Measurements from ENCODE around the gene STARD8.

STARD8 gene

DNA sequence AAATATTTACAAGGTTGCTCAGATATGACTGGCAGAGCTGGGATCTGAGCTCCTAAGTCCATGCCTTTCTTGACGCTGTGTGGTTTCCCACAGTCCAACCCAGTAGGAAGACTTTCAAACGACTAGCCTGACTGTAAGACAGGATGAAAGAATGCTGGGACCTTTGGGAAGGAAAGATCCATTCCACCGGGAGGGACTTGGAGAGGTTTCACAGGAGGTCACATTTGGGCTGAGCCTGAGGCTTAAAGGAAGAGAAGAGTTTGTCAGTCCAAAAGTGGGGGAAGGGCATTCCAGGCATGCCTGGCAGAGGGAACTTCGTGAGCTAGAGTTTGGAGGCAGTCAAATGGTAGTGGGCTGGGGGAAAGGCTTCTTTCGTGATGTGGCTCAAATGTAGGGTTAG, 1.5 kb downstream of the STARD8 start:
- Histone ChIP-seq H3K4me3 (replicated peaks; ENCODE audit: insufficient read depth, low read length) (no peak overlapping the region), H3K27me3 (ENCODE audit: insufficient read depth, poor library complexity, severe bottlenecking) (peaks cover 5% of the 10 kb centered on the region), H3K27ac (replicated peaks) (no peak overlapping the region)
- TF ChIP-seq POLR2AphosphoS5 (IDR thresholded peaks at IDR 0.05; ENCODE audit: low read depth) = no peak
- no peak for TF ChIP-seq SPI1 (IDR thresholded peaks at IDR 0.05; ENCODE audit: borderline replicate concordance, low read depth)
- TF ChIP-seq GABPA (IDR thresholded peaks at IDR 0.05; ENCODE audit: low read depth) = no peak
- TF ChIP-seq, protein P1, sequence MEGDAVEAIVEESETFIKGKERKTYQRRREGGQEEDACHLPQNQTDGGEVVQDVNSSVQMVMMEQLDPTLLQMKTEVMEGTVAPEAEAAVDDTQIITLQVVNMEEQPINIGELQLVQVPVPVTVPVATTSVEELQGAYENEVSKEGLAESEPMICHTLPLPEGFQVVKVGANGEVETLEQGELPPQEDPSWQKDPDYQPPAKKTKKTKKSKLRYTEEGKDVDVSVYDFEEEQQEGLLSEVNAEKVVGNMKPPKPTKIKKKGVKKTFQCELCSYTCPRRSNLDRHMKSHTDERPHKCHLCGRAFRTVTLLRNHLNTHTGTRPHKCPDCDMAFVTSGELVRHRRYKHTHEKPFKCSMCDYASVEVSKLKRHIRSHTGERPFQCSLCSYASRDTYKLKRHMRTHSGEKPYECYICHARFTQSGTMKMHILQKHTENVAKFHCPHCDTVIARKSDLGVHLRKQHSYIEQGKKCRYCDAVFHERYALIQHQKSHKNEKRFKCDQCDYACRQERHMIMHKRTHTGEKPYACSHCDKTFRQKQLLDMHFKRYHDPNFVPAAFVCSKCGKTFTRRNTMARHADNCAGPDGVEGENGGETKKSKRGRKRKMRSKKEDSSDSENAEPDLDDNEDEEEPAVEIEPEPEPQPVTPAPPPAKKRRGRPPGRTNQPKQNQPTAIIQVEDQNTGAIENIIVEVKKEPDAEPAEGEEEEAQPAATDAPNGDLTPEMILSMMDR (IDR thresholded peaks at IDR 0.05; ENCODE audit: insufficient read depth, low read length) = no peak
- TF ChIP-seq, protein P2, sequence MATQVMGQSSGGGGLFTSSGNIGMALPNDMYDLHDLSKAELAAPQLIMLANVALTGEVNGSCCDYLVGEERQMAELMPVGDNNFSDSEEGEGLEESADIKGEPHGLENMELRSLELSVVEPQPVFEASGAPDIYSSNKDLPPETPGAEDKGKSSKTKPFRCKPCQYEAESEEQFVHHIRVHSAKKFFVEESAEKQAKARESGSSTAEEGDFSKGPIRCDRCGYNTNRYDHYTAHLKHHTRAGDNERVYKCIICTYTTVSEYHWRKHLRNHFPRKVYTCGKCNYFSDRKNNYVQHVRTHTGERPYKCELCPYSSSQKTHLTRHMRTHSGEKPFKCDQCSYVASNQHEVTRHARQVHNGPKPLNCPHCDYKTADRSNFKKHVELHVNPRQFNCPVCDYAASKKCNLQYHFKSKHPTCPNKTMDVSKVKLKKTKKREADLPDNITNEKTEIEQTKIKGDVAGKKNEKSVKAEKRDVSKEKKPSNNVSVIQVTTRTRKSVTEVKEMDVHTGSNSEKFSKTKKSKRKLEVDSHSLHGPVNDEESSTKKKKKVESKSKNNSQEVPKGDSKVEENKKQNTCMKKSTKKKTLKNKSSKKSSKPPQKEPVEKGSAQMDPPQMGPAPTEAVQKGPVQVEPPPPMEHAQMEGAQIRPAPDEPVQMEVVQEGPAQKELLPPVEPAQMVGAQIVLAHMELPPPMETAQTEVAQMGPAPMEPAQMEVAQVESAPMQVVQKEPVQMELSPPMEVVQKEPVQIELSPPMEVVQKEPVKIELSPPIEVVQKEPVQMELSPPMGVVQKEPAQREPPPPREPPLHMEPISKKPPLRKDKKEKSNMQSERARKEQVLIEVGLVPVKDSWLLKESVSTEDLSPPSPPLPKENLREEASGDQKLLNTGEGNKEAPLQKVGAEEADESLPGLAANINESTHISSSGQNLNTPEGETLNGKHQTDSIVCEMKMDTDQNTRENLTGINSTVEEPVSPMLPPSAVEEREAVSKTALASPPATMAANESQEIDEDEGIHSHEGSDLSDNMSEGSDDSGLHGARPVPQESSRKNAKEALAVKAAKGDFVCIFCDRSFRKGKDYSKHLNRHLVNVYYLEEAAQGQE (IDR thresholded peaks at IDR 0.05; ENCODE audit: insufficient replicate concordance, low read depth) = no peak
- DNase-seq (ENCODE audit: low read depth in 1 of 2, low spot score in 1 of 2) = no peak

DNA sequence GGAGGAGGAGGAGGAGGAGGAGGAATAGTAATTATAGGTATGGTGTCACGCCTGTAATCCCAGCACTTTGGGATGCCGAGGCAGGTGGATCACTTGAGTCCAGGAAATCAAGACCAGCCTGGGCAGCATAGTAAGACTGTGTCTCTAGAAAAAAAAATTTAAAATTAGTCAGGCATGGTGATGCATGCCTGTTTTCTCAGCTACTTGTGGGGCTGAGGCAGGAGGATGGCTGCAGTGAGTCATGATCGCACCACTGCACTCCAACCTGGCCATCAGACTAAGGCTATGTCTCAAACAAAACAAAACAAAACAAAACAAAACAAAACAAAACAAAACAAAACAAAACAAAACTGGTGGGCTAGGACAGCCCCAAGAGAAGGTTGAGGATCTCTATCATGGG, 3.0 kb downstream of the STARD8 start:
- no peak for TF ChIP-seq SPI1 (IDR thresholded peaks at IDR 0.05; ENCODE audit: borderline replicate concordance, low read depth)
- TF ChIP-seq, protein P2 (IDR thresholded peaks at IDR 0.05; ENCODE audit: insufficient replicate concordance, low read depth) = no peak
- no peak for TF ChIP-seq GABPA (IDR thresholded peaks at IDR 0.05; ENCODE audit: low read depth)
- TF ChIP-seq, protein P1 (IDR thresholded peaks at IDR 0.05; ENCODE audit: insufficient read depth, low read length) = no peak
- no peak for TF ChIP-seq POLR2AphosphoS5 (IDR thresholded peaks at IDR 0.05; ENCODE audit: low read depth)
- DNase-seq (ENCODE audit: low read depth in 1 of 2, low spot score in 1 of 2) = no peak
- H3K4me3 ChIP-seq (replicated peaks; ENCODE audit: insufficient read depth, low read length) = no peak overlapping the region
- H3K27me3 ChIP-seq (ENCODE audit: insufficient read depth, poor library complexity, severe bottlenecking) = peaks cover 5% of the 10 kb centered on the region
- H3K27ac ChIP-seq (replicated peaks) = no peak overlapping the region

DNA sequence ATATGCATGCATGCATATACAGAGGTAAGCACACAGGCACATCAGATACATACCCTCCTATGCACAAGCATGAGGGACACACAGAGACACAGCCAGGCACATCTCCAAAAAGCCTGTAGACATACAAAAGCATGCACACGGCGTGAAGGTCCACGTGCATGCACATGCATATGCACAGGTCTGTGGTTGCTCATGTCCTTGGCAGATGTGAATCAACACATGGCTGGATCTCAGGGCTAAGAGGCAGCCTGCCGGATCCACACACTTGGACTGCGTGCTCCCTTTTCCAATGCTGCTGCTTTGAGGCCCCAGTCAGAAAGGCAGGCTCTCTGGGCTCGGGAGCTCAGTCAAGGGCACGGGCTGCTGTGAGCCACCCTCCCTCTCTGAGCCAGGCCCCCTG, 3.6 kb downstream of the STARD8 start:
- Histone ChIP-seq H3K27me3 (ENCODE audit: insufficient read depth, poor library complexity, severe bottlenecking) (peaks cover 5% of the 10 kb centered on the region), H3K27ac (replicated peaks) (no peak overlapping the region), H3K4me3 (replicated peaks; ENCODE audit: insufficient read depth, low read length) (no peak overlapping the region)
- DNase-seq (ENCODE audit: low read depth in 1 of 2, low spot score in 1 of 2) = no peak
- TF ChIP-seq SPI1 (IDR thresholded peaks at IDR 0.05; ENCODE audit: borderline replicate concordance, low read depth) (no peak), GABPA (IDR thresholded peaks at IDR 0.05; ENCODE audit: low read depth) (no peak), POLR2AphosphoS5 (IDR thresholded peaks at IDR 0.05; ENCODE audit: low read depth) (no peak)
- TF ChIP-seq, protein P2 (IDR thresholded peaks at IDR 0.05; ENCODE audit: insufficient replicate concordance, low read depth) = no peak
- TF ChIP-seq, protein P1 (IDR thresholded peaks at IDR 0.05; ENCODE audit: insufficient read depth, low read length) = no peak

Measured in HL-60 (cell line).